ENCODE data around the gene MN1. TPM values are rescaled to one million over a fixed set of nuclear protein-coding genes. Genes with fewer than 3 reads are reported as not detected.

Gene MN1
- total and polyA plus RNA-seq, 2 of the 4 experiments (the other 2 are of a cell fraction): 0.36 to 1.3 TPM

DNA sequence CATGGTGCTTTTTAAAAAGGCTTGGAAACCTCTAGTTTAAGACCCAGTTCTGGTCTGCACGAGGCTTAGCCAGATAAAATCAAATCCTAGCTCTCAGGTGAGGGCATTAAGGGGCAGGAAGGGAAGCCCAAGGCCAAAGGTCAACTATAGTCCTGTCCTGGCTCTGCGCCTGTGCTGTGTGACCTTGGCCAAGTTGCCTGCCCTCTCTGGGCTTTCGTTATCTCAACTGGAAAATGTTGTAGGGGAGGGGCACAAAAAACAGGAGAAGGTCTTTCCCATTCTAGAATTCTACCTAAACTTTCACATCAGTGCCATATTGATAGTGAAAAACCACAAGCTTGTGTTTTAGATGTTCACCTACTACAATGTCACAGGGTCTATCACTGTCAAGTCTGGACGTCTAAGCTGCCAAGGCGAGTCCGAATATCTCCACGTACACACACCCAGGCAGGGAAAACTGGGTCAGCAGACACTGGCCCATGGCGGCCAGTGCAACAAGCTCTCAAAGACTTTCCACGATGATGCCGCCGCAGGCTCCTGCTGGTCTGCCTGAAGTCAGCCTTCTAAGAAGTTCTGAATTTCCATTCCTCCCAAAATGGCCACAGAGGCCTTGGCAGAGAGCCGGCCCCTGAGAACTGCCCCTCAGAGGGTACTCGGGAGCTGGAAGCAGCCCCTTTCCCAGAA lies 18.0 kb downstream of the MN1 start:
- intact Hi-C loops (cut with micrococcal nuclease): no loop called here
- no peak overlapping the region for H2AK9ac ChIP-seq (replicated peaks; ENCODE audit: low read depth, low read length, poor library complexity)
- in situ Hi-C loops (cut with MboI; ENCODE audit: low sequenced_read_pairs): no loop called here
- no peak overlapping the region for H4K91ac ChIP-seq (ENCODE audit: insufficient read depth, low read depth, low read length)
- no peak overlapping the region for H3K27ac ChIP-seq (ENCODE audit: insufficient read depth, low read length)
- TF ChIP-seq MXI1 (IDR thresholded peaks at IDR 0.05; ENCODE audit: borderline replicate concordance, low read depth, low read length) (no peak), BHLHE40 (IDR thresholded peaks at IDR 0.05; ENCODE audit: low read depth, low read length) (no peak), SMC3 (IDR thresholded peaks at IDR 0.05; ENCODE audit: low read depth, low read length) (no peak), MAZ (IDR thresholded peaks at IDR 0.05; ENCODE audit: borderline replicate concordance, low read depth, low read length) (no peak), FOS (IDR thresholded peaks at IDR 0.05; ENCODE audit: low read depth, low read length) (no peak), RAD21 (IDR thresholded peaks at IDR 0.05; ENCODE audit: low read length) (no peak), MAFK (IDR thresholded peaks at IDR 0.05; ENCODE audit: low read depth, low read length) (no peak), CEBPB (IDR thresholded peaks at IDR 0.05; ENCODE audit: low read depth, low read length) (no peak), RFX5 (IDR thresholded peaks at IDR 0.05; ENCODE audit: low read depth, low read length) (no peak), NFE2L2 (IDR thresholded peaks at IDR 0.05; ENCODE audit: low read depth, low read length) (no peak), RCOR1 (IDR thresholded peaks at IDR 0.05; ENCODE audit: insufficient replicate concordance, low read length) (no peak)
- TF ChIP-seq, protein P1, sequence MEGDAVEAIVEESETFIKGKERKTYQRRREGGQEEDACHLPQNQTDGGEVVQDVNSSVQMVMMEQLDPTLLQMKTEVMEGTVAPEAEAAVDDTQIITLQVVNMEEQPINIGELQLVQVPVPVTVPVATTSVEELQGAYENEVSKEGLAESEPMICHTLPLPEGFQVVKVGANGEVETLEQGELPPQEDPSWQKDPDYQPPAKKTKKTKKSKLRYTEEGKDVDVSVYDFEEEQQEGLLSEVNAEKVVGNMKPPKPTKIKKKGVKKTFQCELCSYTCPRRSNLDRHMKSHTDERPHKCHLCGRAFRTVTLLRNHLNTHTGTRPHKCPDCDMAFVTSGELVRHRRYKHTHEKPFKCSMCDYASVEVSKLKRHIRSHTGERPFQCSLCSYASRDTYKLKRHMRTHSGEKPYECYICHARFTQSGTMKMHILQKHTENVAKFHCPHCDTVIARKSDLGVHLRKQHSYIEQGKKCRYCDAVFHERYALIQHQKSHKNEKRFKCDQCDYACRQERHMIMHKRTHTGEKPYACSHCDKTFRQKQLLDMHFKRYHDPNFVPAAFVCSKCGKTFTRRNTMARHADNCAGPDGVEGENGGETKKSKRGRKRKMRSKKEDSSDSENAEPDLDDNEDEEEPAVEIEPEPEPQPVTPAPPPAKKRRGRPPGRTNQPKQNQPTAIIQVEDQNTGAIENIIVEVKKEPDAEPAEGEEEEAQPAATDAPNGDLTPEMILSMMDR (conservative IDR thresholded peaks at IDR 0.05; ENCODE audit: low read depth, low read length): no peak
- TF ChIP-seq, protein P2, sequence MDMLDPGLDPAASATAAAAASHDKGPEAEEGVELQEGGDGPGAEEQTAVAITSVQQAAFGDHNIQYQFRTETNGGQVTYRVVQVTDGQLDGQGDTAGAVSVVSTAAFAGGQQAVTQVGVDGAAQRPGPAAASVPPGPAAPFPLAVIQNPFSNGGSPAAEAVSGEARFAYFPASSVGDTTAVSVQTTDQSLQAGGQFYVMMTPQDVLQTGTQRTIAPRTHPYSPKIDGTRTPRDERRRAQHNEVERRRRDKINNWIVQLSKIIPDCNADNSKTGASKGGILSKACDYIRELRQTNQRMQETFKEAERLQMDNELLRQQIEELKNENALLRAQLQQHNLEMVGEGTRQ (IDR thresholded peaks at IDR 0.05; ENCODE audit: low read depth, low read length): no peak
- H3K18ac ChIP-seq (ENCODE audit: low read depth, low read length): no peak overlapping the region
- H3K4me1 ChIP-seq (ENCODE audit: control insufficient read depth, insufficient read depth, low read length): no peaks in the 10 kb centered on the region
- peaks cover 3% of the 10 kb centered on the region; the same call in 1 of the 2 replicates for H3K36me3 ChIP-seq (ENCODE audit: control insufficient read depth, insufficient read depth, low read length)
- no peak overlapping the region for H4K8ac ChIP-seq (ENCODE audit: low read depth in 2 of 2, low read length in 2 of 2)
- H2BK15ac ChIP-seq (ENCODE audit: low read depth, low read length): no peak overlapping the region
- H3K27me3 ChIP-seq (ENCODE audit: control insufficient read depth, insufficient read depth, low read length): no peaks in the 10 kb centered on the region
- ATAC-seq (ENCODE audit: low read depth): no peak
- no peak overlapping the region for H3K4ac ChIP-seq (ENCODE audit: low read depth, low read length)
- H3K79me1 ChIP-seq (ENCODE audit: low read depth in 1 of 2, low read length in 2 of 2): no peaks in the 10 kb centered on the region; a peak in 2 of 4 replicates
- H2BK5ac ChIP-seq (ENCODE audit: low read depth, low read length, poor library complexity, severe bottlenecking): no peak overlapping the region
- H3K4me2 ChIP-seq (ENCODE audit: low read depth, low read length): no peak overlapping the region
- no peak overlapping the region for H4K5ac ChIP-seq (ENCODE audit: low read depth, low read length)
- no peaks in the 10 kb centered on the region; the same call in 1 of the 2 replicates for H3K9me1 ChIP-seq (ENCODE audit: insufficient read depth, low read length)
- ChIA-PET POLR2A (ENCODE audit: unreplicated experiment) (no interaction called here), CTCF (no interaction called here)
- H3K56ac ChIP-seq (ENCODE audit: extremely low read depth, insufficient read depth, low read length): no peak overlapping the region
- no peak overlapping the region for H2BK20ac ChIP-seq (ENCODE audit: low read depth, low read length)
- no peak overlapping the region for H3K14ac ChIP-seq (replicated peaks; ENCODE audit: low read depth, low read length)
- WGBS, 2 experiments (ENCODE audit: extremely low coverage in 2 of 2, insufficient read length in 1 of 2): 94% methylated on average over 6 of the region's 13 CpGs; no CpG with 5 or more reads in 1 of the 2 experiments
- H3K4me3 ChIP-seq (ENCODE audit: insufficient read depth, low read depth, low read length): no peak overlapping the region
- no peak overlapping the region for H2AK5ac ChIP-seq (ENCODE audit: low read depth, low read length)
- no peaks in the 10 kb centered on the region; the same call in 1 of the 2 replicates for H3K9me3 ChIP-seq (ENCODE audit: control insufficient read depth, insufficient read depth, low read length)
- no peak for DNase-seq
- no TSS peak for BruUV-seq (replicated peaks)
- H3K23ac ChIP-seq (ENCODE audit: low read depth, low read length): no peak overlapping the region
- H2BK120ac ChIP-seq (ENCODE audit: low read depth, low read length): no peak overlapping the region
- no peak overlapping the region for H2AFZ ChIP-seq (replicated peaks; ENCODE audit: low read length, poor library complexity)
- dilution Hi-C loops (cut with HindIII; ENCODE audit: low sequenced_read_pairs, unreplicated experiment): no loop called here
- no peak overlapping the region for H3K9ac ChIP-seq (ENCODE audit: low read depth, low read length)
- no peaks in the 10 kb centered on the region; the same call in none of the 2 replicates for H4K20me1 ChIP-seq (ENCODE audit: insufficient read depth, low read length)
